A549 treated with Mapracorat at 1 μM for 4 hours (cell line): ENCODE data around the gene RXFP4. TPM values are rescaled to one million over a fixed set of nuclear protein-coding genes. Genes with fewer than 3 reads are reported as not detected.

ENCODE experiments used
- total RNA-seq: library from RNA; stranded (reverse); fragments of 200-300 nt; extraction: Qiagen RNA extraction; gene quantifications from 5 replicates; pipeline ENCODE4 v1.2.3, GENCODE V29; 2022

The RXFP4 gene, protein sequence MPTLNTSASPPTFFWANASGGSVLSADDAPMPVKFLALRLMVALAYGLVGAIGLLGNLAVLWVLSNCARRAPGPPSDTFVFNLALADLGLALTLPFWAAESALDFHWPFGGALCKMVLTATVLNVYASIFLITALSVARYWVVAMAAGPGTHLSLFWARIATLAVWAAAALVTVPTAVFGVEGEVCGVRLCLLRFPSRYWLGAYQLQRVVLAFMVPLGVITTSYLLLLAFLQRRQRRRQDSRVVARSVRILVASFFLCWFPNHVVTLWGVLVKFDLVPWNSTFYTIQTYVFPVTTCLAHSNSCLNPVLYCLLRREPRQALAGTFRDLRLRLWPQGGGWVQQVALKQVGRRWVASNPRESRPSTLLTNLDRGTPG
- not detected in 5 replicates for total RNA-seq

DNA sequence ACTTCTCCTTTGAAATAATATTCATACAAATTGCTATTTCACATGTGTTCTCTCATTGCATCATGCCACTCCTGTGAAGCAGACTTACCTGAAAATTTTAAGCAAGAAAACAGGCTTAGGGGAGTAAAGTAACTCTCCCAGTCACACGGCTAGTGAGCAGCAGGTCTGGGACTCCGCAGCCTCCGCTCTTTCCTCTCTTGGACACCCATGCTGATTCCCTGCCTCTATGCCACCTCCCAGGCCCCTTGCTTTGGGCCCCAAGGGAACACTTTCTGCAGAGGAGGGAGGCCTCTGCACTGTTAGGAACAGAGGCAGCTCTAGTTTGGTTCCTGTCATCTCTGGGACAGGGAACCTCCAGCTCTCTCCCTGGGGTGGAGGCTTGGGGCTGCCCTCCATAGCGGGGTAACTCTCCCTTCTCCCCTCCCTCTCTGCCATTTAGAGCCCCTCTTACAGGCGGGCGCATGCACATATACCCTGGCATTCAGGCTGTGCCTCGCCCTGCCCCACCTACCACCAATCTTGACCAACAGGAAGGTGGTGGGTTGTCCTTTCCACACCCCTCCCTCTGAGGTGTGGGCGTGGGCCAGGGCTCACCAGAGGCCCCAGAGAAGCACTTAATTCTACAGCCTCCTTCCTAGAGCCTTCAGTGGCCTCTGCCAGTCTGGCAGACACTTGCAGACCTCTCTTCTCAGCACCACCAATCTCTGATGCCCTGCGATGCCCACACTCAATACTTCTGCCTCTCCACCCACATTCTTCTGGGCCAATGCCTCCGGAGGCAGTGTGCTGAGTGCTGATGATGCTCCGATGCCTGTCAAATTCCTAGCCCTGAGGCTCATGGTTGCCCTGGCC is at the start of gene RXFP4:
TSS of gene RXFP4 (plus strand) at position 646 of the 852 bp plus-strand sequence. CDS start at position 718, 72 bp downstream.

DNA sequence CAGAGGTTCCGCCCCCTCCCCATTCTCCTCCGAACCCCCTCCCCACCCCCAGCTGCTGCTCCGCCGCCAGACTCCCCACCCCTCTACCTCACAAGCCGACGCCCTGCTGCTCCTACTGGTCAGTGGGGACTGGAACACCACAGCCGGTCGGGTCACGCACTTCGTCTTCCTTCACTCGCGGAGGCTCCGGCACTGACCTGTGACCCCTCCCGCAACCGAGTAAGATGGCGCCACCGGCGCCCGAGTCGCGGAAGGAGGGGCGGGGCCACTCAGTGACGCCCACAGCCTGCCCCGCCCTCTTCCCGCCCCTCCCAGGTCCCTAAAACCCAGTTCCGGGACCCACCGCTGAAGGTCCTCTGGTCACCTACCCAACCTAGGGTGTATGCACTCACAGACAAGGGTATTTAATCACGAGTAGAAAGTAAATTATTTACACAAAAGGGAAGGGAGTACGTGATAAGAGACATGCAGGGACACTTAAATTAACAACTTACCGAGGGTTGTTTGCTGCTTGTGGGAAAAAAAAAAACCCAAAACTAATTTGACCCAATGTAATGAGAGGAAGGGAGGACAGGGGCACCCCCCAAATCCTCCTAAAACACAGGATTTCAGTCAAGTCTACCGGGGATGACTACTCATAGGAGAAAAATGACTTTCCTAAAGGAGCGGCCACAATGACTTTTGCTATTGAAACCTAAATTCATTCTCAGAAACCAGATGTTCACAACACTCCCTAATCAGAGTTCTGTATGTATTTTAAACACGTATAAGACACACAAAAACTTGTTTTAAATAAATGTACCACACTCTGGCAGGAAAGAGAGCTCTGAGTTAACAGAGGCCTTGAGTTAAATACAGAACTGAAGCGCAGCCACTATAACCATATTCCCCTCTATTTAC is 30.0 kb upstream of the RXFP4 start, which contains the start of gene RIT1:
TSS of gene RIT1 (minus strand) at position 194 of the 900 bp plus-strand sequence. CDS start 588 bp downstream, outside the sequence.

DNA sequence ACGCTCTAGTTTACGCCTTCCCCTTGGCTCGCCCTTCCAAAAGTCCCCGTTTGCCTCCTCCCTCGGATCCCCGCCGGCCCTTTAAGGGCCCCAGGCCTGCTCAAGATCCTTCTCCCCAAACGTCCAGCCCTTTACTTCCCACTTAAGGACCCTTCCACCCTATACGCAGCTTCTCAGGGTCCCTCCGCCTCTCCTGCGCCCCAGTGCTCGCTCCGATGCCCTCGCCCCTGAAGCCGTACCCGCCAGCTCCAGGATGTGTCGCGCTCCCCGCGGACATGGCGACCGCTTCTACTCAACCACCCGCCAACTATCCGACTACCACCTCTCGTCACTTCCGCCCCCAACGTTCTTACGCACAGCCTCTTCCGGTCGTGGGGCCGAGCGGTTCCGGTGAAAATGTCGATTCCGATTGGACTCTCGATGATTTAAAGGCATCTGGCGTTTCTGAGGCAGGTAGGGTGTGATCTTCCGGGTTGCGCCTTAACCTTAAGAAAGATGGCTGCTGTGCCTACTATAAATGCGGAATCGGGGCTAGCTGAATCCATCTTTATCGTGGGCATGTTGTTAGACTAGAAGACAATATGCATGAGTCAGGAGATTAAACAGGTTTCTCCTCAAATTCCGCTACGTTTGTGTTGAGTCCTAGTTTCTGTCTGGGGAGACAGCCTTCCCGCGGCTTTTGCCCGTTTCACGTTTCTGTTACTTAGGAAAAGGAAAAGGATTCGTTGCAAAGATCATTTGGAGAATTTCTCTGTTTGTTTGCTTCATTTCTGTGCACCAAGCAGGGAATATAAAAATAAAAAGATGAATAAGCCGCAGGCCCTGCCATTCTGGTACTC is 7.1 kb upstream of the RXFP4 start, which contains the start of gene KHDC4:
TSS of gene KHDC4 (minus strand) at position 317 of the 839 bp plus-strand sequence. CDS start at position 277, 40 bp downstream.

DNA sequence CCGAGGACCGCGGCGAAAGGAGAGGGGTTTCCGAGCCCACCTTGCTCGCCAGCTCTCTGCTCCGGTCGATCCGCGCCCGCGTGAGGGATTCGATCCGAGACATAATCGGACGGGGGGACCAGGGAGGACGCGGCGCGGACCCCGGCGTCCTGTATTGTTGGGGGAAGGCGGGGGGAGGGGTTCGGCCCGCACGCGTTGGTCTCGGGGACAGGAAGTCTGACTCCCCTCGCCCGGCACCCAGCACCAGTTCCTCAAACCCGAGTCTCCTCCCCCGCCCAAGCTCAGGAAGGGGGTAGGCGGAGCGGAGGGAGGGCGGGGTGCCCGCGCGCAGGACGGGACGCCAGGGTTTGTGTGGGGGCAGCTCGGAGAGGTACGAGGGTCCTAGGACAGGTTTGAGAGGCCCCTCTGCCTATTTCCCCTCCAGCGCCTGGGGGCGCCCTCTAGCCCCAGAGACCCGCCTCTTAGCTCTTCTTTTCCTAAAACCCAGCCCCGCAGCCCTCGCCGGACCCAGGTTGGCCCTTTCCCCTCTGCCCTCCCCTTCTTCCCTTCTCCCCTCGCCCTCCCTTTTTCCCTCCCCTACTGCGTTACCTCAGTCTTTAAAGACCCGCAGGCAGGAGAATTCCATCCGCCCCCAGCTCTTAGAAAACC is 37.0 kb downstream of the RXFP4 start, which contains the start of gene ARHGEF2:
TSS of gene ARHGEF2 (minus strand) at position 223 of the 648 bp plus-strand sequence. CDS start at position 103, 120 bp downstream.

Other genes starting within 250 kb of the RXFP4 start
- gene GON4L, start 84.4 kb upstream of the RXFP4 start, total RNA-seq = 12.2 to 14.0 TPM (median 13.5 TPM) in 5 replicates
- gene SYT11, start 82.1 kb upstream of the RXFP4 start, total RNA-seq = 0.94 to 1.5 TPM (median 1.2 TPM) in 5 replicates
- gene RIT1, start 30.3 kb upstream of the RXFP4 start, total RNA-seq = 19.9 to 23.6 TPM (median 20.5 TPM) in 5 replicates
- gene KHDC4, start 7.2 kb upstream of the RXFP4 start, total RNA-seq = 15.7 to 25.6 TPM (median 24.0 TPM) in 5 replicates
- gene ARHGEF2, start 36.9 kb downstream of the RXFP4 start, total RNA-seq = 33.4 to 39.1 TPM (median 36.2 TPM) in 5 replicates
- 250 to 268 TPM (median 263 TPM) in 5 replicates for gene SSR2, start 79.3 kb downstream of the RXFP4 start, total RNA-seq
- 32.9 to 41.6 TPM (median 39.7 TPM) in 5 replicates for gene UBQLN4, start 112.2 kb downstream of the RXFP4 start, total RNA-seq
- gene LAMTOR2, start 113.1 kb downstream of the RXFP4 start, total RNA-seq = 152 to 169 TPM (median 157 TPM) in 5 replicates
- gene RAB25, start 119.5 kb downstream of the RXFP4 start, total RNA-seq = 0.29 TPM in 1 of 5 replicates, not detected in the others
- gene MEX3A, start 140.8 kb downstream of the RXFP4 start, total RNA-seq = 1.2 to 2.4 TPM (median 1.6 TPM) in 5 replicates
- 612 to 781 TPM (median 765 TPM) in 5 replicates for gene LMNA, start 173.1 kb downstream of the RXFP4 start, total RNA-seq
- 0.33 to 0.43 TPM (median 0.38 TPM) in 5 replicates for gene SEMA4A, start 211.9 kb downstream of the RXFP4 start, total RNA-seq